K562 (cell line): ENCODE results near the gene ZNF620. TPM values are rescaled to one million over a fixed set of nuclear protein-coding genes. Genes with fewer than 3 reads are reported as not detected.

Source experiments
- GATAD2B ChIP-seq: fragments of 450-650 bp; IDR thresholded peaks from 2 replicates; pipeline ENCODE4 v1.6.1; 2017; ENCODE audit warnings: mild to moderate bottlenecking, borderline replicate concordance
- POLR2AphosphoS2 ChIP-seq: IDR thresholded peaks from 2 replicates; pipeline ENCODE4 v1.6.1; 2012; ENCODE audit warnings: low read length, improper control_type of control experiment
- ZNF274 ChIP-seq: IDR thresholded peaks from 2 replicates; pipeline ENCODE4 v1.6.1; 2011; ENCODE audit warnings: low read depth, mild to moderate bottlenecking, low read length, moderate library complexity, borderline replicate concordance
- polyA plus RNA-seq, 8 experiments: library from polyadenylated mRNA; depleted of rRNA in 4 of 8; stranded (reverse) in 5 of 8; unstranded in 3 of 8; fragments of >200 nt; fragmentation: Nextera tagmentation in 2 of 8; fragmentation: Illumina TruSeq in 1 of 8; extraction: Ambion mirVana in 2 of 8; extraction: Trizol in 1 of 8; gene quantifications; 2 replicates each; pipeline versions ENCODE4 v1.2.1 to v1.2.3, GENCODE V29; 2011 to 2014; ENCODE audit warnings: inconsistent platforms in 1 of 8, missing spikeins in 1 of 8
- total RNA-seq, 7 experiments: library from RNA; depleted of rRNA in 6 of 7; stranded (reverse); fragments of >200 nt in 6 of 7; fragmentation: Illumina TruSeq in 2 of 7; extraction: Trizol in 2 of 7; gene quantifications; 2 replicates each; pipeline versions ENCODE4 v1.2.1 to v1.2.3, GENCODE V29; 2011 to 2021; ENCODE audit warnings: low replicate concordance in 1 of 7
- TF ChIP-seq, protein P1 (sequence below): fragments of 250-450 bp; sonication (Bioruptor Pico); IDR thresholded peaks from 2 replicates; pipeline ENCODE4 v1.4.0; 2020
- TF ChIP-seq, protein P2 (sequence below): fragments of 450-650 bp; IDR thresholded peaks from 2 replicates; pipeline ENCODE4 v1.6.1; 2016; ENCODE audit warnings: mild to moderate bottlenecking, moderate library complexity

Gene ZNF620
- total and polyA plus RNA-seq, 9 of the 15 experiments (the other 6 are each of a cell fraction or from before 2014, with no cell fraction given), result 1.2 to 5.5 (median 3.3) TPM

DNA sequence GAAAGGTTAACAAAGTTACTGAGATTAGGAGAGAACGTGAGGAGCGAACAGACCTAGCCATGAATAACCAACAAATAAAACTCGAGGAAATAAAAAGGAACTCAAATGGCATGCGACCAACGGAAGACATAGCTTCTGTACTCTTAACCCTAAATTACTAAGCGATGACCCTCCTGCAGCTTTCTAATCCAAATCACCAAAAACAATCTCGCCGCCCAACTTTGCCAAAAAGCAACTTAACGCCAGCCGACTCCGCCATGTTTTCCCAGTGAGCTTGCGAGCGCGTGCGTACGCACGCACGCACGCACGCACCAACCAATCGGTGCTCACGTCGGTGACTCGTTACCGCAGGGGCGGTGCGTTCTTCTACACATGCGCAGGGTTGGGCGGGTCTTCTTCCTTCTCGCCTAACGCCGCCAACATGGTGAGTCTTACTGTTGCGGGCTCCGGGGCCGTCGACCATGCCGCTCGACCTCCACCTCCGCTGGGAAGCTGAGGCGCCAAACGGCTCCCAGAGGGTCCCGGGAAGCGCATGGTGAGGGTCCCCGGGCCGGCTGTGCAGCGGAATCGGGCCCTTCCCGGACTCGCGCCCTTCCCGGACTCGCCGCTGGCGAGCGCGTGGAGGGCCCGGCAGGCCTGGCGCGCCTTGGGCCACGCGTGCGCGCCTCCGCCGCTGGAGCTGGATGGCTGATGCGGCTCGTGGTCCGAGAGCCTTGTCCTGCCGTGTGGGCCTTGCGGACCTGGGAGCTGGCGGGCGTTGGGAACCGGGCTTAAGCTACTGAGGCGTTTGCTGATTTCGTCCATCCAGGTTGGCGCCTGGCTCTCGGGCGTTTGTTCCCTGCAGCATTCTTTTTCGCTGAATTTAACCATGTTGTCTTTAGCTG, 48.7 kb upstream of the ZNF620 start, which contains the start of gene RPL14 (continued):
- TF ChIP-seq, protein P1, sequence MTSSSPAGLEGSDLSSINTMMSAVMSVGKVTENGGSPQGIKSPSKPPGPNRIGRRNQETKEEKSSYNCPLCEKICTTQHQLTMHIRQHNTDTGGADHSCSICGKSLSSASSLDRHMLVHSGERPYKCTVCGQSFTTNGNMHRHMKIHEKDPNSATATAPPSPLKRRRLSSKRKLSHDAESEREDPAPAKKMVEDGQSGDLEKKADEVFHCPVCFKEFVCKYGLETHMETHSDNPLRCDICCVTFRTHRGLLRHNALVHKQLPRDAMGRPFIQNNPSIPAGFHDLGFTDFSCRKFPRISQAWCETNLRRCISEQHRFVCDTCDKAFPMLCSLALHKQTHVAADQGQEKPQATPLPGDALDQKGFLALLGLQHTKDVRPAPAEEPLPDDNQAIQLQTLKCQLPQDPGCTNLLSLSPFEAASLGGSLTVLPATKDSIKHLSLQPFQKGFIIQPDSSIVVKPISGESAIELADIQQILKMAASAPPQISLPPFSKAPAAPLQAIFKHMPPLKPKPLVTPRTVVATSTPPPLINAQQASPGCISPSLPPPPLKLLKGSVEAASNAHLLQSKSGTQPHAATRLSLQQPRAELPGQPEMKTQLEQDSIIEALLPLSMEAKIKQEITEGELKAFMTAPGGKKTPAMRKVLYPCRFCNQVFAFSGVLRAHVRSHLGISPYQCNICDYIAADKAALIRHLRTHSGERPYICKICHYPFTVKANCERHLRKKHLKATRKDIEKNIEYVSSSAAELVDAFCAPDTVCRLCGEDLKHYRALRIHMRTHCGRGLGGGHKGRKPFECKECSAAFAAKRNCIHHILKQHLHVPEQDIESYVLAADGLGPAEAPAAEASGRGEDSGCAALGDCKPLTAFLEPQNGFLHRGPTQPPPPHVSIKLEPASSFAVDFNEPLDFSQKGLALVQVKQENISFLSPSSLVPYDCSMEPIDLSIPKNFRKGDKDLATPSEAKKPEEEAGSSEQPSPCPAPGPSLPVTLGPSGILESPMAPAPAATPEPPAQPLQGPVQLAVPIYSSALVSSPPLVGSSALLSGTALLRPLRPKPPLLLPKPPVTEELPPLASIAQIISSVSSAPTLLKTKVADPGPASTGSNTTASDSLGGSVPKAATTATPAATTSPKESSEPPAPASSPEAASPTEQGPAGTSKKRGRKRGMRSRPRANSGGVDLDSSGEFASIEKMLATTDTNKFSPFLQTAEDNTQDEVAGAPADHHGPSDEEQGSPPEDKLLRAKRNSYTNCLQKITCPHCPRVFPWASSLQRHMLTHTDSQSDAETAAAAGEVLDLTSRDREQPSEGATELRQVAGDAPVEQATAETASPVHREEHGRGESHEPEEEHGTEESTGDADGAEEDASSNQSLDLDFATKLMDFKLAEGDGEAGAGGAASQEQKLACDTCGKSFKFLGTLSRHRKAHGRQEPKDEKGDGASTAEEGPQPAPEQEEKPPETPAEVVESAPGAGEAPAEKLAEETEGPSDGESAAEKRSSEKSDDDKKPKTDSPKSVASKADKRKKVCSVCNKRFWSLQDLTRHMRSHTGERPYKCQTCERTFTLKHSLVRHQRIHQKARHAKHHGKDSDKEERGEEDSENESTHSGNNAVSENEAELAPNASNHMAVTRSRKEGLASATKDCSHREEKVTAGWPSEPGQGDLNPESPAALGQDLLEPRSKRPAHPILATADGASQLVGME (CRISPR knock-in tag), result 0 out of 2 replicates have a peak, but pooled peaks have one; percentile 70
- TF ChIP-seq ZNF274 (no peak), POLR2AphosphoS2 (peak; percentile 90; the same call in 1 of the 2 replicates), GATAD2B (0 out of 2 replicates have a peak, but pooled peaks have one; percentile 32)
- TF ChIP-seq, protein P2, sequence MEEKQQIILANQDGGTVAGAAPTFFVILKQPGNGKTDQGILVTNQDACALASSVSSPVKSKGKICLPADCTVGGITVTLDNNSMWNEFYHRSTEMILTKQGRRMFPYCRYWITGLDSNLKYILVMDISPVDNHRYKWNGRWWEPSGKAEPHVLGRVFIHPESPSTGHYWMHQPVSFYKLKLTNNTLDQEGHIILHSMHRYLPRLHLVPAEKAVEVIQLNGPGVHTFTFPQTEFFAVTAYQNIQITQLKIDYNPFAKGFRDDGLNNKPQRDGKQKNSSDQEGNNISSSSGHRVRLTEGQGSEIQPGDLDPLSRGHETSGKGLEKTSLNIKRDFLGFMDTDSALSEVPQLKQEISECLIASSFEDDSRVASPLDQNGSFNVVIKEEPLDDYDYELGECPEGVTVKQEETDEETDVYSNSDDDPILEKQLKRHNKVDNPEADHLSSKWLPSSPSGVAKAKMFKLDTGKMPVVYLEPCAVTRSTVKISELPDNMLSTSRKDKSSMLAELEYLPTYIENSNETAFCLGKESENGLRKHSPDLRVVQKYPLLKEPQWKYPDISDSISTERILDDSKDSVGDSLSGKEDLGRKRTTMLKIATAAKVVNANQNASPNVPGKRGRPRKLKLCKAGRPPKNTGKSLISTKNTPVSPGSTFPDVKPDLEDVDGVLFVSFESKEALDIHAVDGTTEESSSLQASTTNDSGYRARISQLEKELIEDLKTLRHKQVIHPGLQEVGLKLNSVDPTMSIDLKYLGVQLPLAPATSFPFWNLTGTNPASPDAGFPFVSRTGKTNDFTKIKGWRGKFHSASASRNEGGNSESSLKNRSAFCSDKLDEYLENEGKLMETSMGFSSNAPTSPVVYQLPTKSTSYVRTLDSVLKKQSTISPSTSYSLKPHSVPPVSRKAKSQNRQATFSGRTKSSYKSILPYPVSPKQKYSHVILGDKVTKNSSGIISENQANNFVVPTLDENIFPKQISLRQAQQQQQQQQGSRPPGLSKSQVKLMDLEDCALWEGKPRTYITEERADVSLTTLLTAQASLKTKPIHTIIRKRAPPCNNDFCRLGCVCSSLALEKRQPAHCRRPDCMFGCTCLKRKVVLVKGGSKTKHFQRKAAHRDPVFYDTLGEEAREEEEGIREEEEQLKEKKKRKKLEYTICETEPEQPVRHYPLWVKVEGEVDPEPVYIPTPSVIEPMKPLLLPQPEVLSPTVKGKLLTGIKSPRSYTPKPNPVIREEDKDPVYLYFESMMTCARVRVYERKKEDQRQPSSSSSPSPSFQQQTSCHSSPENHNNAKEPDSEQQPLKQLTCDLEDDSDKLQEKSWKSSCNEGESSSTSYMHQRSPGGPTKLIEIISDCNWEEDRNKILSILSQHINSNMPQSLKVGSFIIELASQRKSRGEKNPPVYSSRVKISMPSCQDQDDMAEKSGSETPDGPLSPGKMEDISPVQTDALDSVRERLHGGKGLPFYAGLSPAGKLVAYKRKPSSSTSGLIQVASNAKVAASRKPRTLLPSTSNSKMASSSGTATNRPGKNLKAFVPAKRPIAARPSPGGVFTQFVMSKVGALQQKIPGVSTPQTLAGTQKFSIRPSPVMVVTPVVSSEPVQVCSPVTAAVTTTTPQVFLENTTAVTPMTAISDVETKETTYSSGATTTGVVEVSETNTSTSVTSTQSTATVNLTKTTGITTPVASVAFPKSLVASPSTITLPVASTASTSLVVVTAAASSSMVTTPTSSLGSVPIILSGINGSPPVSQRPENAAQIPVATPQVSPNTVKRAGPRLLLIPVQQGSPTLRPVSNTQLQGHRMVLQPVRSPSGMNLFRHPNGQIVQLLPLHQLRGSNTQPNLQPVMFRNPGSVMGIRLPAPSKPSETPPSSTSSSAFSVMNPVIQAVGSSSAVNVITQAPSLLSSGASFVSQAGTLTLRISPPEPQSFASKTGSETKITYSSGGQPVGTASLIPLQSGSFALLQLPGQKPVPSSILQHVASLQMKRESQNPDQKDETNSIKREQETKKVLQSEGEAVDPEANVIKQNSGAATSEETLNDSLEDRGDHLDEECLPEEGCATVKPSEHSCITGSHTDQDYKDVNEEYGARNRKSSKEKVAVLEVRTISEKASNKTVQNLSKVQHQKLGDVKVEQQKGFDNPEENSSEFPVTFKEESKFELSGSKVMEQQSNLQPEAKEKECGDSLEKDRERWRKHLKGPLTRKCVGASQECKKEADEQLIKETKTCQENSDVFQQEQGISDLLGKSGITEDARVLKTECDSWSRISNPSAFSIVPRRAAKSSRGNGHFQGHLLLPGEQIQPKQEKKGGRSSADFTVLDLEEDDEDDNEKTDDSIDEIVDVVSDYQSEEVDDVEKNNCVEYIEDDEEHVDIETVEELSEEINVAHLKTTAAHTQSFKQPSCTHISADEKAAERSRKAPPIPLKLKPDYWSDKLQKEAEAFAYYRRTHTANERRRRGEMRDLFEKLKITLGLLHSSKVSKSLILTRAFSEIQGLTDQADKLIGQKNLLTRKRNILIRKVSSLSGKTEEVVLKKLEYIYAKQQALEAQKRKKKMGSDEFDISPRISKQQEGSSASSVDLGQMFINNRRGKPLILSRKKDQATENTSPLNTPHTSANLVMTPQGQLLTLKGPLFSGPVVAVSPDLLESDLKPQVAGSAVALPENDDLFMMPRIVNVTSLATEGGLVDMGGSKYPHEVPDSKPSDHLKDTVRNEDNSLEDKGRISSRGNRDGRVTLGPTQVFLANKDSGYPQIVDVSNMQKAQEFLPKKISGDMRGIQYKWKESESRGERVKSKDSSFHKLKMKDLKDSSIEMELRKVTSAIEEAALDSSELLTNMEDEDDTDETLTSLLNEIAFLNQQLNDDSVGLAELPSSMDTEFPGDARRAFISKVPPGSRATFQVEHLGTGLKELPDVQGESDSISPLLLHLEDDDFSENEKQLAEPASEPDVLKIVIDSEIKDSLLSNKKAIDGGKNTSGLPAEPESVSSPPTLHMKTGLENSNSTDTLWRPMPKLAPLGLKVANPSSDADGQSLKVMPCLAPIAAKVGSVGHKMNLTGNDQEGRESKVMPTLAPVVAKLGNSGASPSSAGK, result peak; percentile 70
